ENCODE results near the gene MTG2. TPM values are rescaled to one million over a fixed set of nuclear protein-coding genes. Genes with fewer than 3 reads are reported as not detected.

Gene MTG2
- total RNA-seq, 1 donor from 2014 or later = 20.8 TPM

- intact Hi-C loops (cut with DNase I) = no loop called here
- ATAC-seq (ENCODE audit: poor library complexity) (no peak), DNase-seq (no peak)
Observed at GRCh38 chr20:62210496-62210855, 27.6 kb downstream of the MTG2 start.

GRCh38 chr20:62211216-62211615 is 28.4 kb downstream of the MTG2 start:
- DNase-seq = no peak
- intact Hi-C loops (cut with DNase I) = no loop called here
- ATAC-seq (ENCODE audit: poor library complexity) = no peak

GRCh38 chr20:62211769-62212288 is 29.0 kb downstream of the MTG2 start:
- no peak for DNase-seq
- intact Hi-C loops (cut with DNase I) = no loop called here
- no peak for ATAC-seq (ENCODE audit: poor library complexity)

GRCh38 chr20:62212299-62212698 is 29.5 kb downstream of the MTG2 start:
- intact Hi-C loops (cut with DNase I) = no loop called here
- ATAC-seq (ENCODE audit: poor library complexity) (no peak), DNase-seq (no peak)

GRCh38 chr20:62214067-62214466 is 31.2 kb downstream of the MTG2 start:
- ATAC-seq (ENCODE audit: poor library complexity) (no peak), DNase-seq (no peak)
- intact Hi-C loops (cut with DNase I) = no loop called here

GRCh38 chr20:62215020-62215990 is 32.5 kb downstream of the MTG2 start:
- DNase-seq (no peak), ATAC-seq (ENCODE audit: poor library complexity) (no peak)
- intact Hi-C loops (cut with DNase I) = no loop called here

GRCh38 chr20:62215991-62216635 is 33.3 kb downstream of the MTG2 start:
- intact Hi-C loops (cut with DNase I) = no loop called here
- DNase-seq (no peak), ATAC-seq (ENCODE audit: poor library complexity) (no peak)

GRCh38 chr20:62216636-62217566 is 34.1 kb downstream of the MTG2 start:
- intact Hi-C loops (cut with DNase I) = no loop called here
- DNase-seq = no peak
- ATAC-seq (ENCODE audit: poor library complexity) = no peak

GRCh38 chr20:62217913-62218773 is 35.3 kb downstream of the MTG2 start:
- intact Hi-C loops (cut with DNase I) = no loop called here
- DNase-seq (no peak), ATAC-seq (ENCODE audit: poor library complexity) (no peak)

- ATAC-seq (ENCODE audit: poor library complexity) = no peak
- no peak for DNase-seq
- intact Hi-C loops (cut with DNase I) = no loop called here
Observed at GRCh38 chr20:62219101-62219991, 36.5 kb downstream of the MTG2 start.

GRCh38 chr20:62219992-62220665 is 37.3 kb downstream of the MTG2 start, which contains the start of gene HRH3:
Gene HRH3 (minus strand): TSS chr20:62220278. CDS start chr20:62219970, 308 bp downstream.
- ATAC-seq (ENCODE audit: poor library complexity) (peak; percentile 84), DNase-seq (peak; percentile 62)
- intact Hi-C loops (cut with DNase I) = no loop called here

- intact Hi-C loops (cut with DNase I) = no loop called here
- DNase-seq = no peak
- ATAC-seq (ENCODE audit: poor library complexity) = peak; percentile 5
Observed at GRCh38 chr20:62220666-62221568, 38.1 kb downstream of the MTG2 start.

GRCh38 chr20:62222266-62222850 is 39.5 kb downstream of the MTG2 start:
- no peak for DNase-seq
- intact Hi-C loops (cut with DNase I) = no loop called here
- no peak for ATAC-seq (ENCODE audit: poor library complexity)

GRCh38 chr20:62222972-62223371 is 40.1 kb downstream of the MTG2 start:
- intact Hi-C loops (cut with DNase I) = no loop called here
- ATAC-seq (ENCODE audit: poor library complexity) = no peak

GRCh38 chr20:62223571-62223970 is 40.7 kb downstream of the MTG2 start:
- ATAC-seq (ENCODE audit: poor library complexity) (no peak), DNase-seq (no peak)
- intact Hi-C loops (cut with DNase I) = no loop called here

More at GRCh38 chr20:62222972-62223371, 40.1 kb downstream of the MTG2 start:
- DNase-seq = no peak

All from Right ventricle myocardium superior (tissue), 1 donor.